NCI-H2107 (cell line): ENCODE measurements around the gene CDH13.
"Not testable (repeated sequence)": the region's sequence is repeated elsewhere in the genome, so short reads cannot be mapped to it uniquely, and the experiment has no call there.

ENCODE experiments used
- DNase-seq: peaks from one replicate; lab custom pipeline; 2025; lab: John Stamatoyannopoulos, UW

The CDH13 gene

GRCh38 chr16:82888591-82889001, 261.8 kb downstream of the CDH13 start:
- no peak for DNase-seq

DNA sequence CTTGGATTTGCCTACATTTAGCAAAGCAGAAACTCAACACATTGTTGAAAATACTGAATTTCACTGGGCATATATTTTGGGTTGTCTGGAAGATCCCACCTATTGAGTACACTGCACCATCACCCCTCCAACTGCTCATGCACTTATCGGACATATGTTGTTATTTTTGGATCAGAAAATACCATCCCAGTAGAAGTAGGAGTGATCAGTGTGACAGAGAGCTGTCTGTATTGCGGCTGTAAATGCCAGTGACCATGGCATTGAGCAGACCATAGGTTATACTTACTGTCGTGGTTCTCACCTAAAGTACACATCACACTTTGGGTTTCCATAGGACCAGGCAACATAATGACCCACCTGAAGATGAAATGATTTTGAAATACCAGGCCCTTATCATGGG, 264.7 kb downstream of the CDH13 start:
- no peak for DNase-seq

DNA sequence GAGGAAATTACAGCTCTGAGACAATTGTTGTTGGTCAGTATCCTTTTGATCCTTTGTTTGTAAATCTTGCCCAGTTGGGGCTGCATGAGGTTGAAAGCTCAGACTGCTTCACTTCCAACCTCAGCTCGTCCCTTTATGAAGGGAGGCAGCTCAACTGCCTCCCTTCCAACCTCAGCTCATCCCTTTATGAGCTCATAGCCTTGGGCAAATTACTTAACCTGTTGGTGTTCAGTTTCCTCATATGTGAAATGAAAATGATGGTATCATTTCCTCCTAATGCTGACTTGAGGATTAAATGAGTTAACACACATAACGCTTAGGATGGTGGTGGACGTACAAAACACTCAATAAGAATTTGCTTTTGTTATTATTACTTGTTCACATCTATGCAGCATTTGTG, 265.1 kb downstream of the CDH13 start:
- DNase-seq: no peak

- DNase-seq: no peak
These were observed 265.6 kb downstream of the CDH13 start for GRCh38 chr16:82892324-82892723.

GRCh38 chr16:82895843-82896242, 269.1 kb downstream of the CDH13 start:
- DNase-seq: no peak

DNA sequence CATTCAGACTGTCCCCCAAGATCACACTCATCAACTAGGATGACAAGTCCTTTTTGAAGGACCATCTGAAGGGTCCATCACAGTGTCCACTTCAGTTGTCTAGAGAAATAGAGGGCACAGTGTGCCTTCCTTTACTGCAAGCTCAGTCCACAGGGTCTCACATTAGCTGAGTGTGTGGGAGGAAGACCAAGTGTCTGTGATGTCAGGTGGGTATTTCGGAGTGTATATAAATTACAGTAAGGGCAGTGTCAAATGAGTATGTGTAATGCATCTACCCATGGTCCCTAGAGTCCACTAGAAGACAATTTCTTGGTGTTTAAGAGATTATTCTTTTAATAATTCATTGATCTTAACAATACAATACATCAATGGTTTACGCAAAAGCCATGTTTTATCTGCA, 272.2 kb downstream of the CDH13 start:
- no peak for DNase-seq

- no peak for DNase-seq
These were observed 273.1 kb downstream of the CDH13 start for GRCh38 chr16:82899731-82900450.

- no peak for DNase-seq
These were observed 273.8 kb downstream of the CDH13 start for GRCh38 chr16:82900559-82900958.

GRCh38 chr16:82911925-82912324, 285.2 kb downstream of the CDH13 start:
- no peak for DNase-seq

DNA sequence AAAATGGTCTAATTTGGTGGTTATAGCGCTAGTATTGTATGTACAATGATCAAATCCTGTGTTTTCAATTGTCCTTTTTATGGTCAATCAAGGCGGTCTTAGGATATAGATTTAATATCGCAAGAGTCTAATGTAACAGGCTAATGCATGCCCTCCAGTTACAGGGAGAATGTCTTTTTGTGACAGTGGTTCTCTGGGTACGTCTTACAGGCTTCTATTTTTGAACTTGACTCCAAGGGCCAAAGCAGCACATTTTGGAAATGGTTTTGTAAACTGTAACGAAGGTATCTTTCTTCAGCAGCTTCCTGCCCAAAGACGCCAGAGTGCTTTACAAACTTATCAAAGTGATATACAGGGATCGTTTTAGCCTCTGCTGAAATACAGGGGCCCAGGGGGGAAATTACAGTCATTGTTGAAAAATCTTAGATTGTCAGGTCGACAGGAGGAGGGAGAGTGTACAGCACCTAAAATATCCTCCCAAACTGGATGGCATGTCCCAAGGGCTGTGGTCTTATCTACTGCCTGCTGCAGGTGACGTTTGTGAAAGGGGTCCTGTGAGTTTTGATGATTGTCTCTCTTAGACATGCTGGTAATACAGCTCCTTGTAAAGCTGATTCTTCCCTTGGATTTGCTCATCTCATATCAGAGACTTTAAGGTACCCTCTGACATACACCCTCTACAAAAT, 288.5 kb downstream of the CDH13 start:
- no peak for DNase-seq

DNA sequence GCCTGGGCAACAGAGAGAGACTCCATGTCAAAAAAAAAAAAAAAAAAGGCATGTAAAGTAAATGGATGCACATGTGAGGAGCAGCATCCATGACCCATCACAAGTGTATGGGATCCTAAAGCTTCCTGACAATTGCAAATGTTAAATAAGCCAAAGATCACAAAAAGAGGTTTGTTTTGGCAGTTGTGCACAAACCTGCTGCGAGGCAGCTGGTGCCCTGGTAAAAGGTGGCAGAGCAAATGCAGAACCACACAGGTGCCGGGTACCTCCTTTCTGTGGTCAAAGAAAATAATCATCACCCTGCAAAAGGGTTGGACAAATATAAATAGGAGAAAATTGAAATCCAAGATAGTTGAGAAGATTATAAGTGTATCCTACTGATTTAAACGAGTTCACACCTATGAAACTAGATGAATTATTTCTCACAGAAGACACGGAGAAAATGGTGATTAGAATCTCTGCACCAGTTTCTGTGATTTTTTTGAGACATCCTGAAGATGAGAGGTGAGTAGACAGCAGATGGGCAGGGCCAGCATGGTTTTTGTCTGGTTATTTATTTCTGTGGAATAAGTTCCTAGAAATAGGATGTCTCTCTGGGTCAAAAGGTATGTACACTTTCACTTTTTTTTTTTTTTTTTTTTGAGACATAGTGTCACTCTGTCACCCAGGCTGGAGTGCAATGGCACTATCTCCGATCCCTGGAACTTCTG, 291.3 kb downstream of the CDH13 start:
- no peak for DNase-seq

DNA sequence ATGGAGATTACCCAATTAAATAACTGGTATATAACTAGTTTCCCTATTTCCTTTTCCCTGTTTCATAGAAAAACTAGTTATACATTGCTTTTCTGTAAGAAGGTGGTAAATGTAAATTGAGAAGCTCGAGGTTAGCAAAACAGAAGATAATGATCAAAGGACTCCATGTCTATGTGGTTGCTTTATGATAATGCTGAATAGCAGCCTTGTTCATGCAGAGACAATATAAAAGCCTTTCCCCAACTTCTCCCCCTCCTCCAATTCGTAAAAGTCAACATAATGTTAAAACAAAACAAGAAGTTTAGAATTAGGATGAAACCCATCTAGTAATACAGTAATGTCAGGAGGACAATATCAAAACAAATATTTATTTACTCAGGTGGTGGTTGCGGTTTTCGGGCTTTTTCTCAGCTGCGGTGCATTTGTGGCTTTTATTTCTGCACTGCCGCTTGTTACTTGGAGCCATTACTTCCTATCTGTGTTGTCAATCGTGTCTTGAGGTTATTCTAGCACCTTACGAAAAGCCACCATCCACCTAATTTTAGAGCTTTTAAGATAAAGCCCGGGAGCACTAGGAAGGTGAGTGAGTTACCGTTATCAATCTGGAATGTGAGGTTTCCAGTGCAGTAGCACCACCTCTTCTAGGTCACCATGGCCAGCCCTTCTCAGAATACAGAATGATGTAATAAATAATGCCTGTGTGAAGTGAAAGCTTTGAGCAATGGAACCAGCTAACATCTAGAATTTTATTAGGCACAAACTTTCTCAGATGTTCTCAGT, 297.5 kb downstream of the CDH13 start:
- no peak for DNase-seq

DNA sequence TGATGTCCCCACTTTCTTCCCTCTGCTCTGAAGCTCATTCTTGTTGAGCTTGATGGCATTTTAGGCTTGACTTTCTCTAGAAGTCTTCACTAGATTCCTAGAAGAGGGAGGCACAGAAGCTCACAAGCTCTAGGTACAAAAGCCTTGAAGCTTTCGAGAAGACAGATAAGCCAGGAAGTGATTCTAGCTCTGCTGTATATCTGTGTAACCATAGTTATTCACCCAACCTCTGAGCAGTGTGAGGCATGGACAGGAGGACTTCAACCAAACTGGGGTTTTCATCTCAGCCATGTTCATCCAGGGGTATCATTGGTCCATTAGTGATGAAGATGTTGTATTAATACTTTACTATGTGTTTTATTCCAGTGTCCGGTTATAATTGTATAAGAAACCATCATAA, 299.7 kb downstream of the CDH13 start:
- DNase-seq: no peak

DNA sequence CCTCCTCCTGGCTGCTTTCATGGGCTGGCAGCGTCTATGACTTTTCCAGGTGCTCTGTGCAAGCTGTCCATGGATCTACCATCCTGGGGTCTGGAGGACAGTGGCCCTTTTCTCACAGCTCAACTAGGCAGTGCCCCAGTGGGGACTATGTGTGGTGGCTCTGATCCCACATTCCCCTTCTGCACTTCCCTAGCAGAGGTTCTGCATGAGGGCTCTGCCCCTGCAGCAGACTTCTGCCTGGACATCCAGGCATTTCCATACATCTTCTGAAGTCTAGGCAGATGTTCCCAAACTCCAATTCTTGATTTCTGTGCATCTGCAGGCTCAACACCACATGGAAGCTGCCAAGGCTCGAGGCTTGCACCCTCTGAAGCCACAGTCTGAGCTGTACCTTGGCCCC, 307.2 kb downstream of the CDH13 start:
- DNase-seq: not testable (repeated sequence)

DNA sequence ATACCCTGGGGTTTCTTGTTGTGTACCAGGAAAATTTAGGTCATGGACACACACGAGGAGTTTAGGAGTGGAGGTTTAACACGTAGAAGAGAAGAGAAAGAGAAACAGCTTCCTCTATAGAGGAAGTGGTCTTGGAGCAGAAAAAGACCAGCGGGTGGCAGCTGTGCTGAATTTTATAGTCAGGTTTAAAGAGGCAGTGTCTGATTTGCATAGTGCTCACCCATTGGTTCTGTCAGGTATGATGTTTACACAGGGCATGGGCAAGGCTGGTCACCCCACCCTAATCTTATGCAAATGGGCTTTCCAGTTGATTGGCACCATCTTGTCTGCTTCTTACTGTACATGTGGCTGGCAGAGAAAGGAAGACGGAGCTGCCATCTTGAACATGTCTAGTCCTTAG, 309.0 kb downstream of the CDH13 start:
- DNase-seq: no peak

- no peak for DNase-seq
These were observed 310.3 kb downstream of the CDH13 start for GRCh38 chr16:82936941-82937551.

DNA sequence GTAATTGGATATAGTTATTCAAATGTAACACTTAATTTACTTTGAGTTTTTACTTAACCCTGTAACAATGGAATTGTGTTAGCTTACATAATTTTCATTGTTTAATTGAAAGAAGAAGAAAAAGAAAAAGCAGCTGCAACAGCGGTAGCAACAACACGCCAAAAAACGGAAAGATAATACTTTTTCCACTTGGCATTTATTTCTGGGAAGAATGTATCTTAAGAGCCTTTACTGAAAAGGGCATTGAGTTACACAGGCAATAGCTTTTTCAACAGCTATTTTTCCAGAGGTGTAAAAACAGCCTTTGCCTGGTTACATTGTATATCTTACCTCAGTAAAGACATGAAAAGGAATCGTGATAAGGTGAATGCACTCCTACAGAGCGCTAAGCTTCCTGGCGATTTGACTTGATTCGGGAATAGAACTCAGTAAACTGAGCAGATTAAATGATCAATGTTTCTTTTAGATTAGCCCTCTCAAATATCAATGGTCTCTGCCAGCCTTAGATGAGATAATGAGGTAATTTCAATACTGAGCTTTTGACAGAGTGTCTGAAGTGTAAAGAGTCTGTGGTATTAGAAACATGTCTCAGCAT, 311.3 kb downstream of the CDH13 start:
- DNase-seq: no peak

- no peak for DNase-seq
These were observed 316.6 kb downstream of the CDH13 start for GRCh38 chr16:82943371-82943770.

- DNase-seq: no peak
These were observed 318.8 kb downstream of the CDH13 start for GRCh38 chr16:82945420-82946101.

GRCh38 chr16:82947698-82948097, 320.9 kb downstream of the CDH13 start:
- no peak for DNase-seq

GRCh38 chr16:82949016-82949415, 322.2 kb downstream of the CDH13 start:
- no peak for DNase-seq
